Panc1 (cell line): Measurements from ENCODE around the gene MGST2.

Source experiments
- POLR2AphosphoS5 ChIP-seq: IDR thresholded peaks from 2 replicates; pipeline ENCODE4 v1.6.1; 2012; ENCODE audit warnings: mild to moderate bottlenecking, low read depth, low read length, moderate library complexity
- TCF7L2 ChIP-seq: IDR thresholded peaks from 2 replicates; pipeline ENCODE4 v1.6.1; 2011; ENCODE audit warnings: mild to moderate bottlenecking, low read depth, low read length, inconsistent platforms
- TF ChIP-seq, protein P1 (sequence below): fragments of 450-650 bp; IDR thresholded peaks from 2 replicates; pipeline ENCODE4 v1.5.1; 2017; ENCODE audit warnings: mild to moderate bottlenecking

DNA sequence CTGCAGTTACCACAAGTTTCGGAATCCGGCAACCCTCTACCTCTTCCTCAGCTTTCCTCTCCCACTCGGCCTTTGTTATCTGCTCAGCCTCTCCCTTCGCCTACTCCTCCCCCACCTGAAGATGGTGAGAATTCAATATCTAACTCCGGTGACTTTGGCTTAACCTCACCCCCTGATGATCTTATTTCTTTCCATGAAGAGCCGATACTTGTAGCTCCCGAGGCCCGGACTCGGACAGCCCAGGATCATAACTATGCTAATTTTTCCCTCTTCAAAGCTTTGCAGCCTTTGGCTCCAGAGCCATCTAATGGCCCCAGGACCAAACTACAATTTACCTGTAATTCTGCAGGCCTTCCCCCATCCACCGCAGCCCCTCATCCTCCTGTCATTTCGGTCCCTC lies 32.0 kb upstream of the MGST2 start:
- TF ChIP-seq, protein P1, sequence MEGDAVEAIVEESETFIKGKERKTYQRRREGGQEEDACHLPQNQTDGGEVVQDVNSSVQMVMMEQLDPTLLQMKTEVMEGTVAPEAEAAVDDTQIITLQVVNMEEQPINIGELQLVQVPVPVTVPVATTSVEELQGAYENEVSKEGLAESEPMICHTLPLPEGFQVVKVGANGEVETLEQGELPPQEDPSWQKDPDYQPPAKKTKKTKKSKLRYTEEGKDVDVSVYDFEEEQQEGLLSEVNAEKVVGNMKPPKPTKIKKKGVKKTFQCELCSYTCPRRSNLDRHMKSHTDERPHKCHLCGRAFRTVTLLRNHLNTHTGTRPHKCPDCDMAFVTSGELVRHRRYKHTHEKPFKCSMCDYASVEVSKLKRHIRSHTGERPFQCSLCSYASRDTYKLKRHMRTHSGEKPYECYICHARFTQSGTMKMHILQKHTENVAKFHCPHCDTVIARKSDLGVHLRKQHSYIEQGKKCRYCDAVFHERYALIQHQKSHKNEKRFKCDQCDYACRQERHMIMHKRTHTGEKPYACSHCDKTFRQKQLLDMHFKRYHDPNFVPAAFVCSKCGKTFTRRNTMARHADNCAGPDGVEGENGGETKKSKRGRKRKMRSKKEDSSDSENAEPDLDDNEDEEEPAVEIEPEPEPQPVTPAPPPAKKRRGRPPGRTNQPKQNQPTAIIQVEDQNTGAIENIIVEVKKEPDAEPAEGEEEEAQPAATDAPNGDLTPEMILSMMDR, result peak; percentile 76
- TF ChIP-seq POLR2AphosphoS5, result no peak
- no peak for TF ChIP-seq TCF7L2
